Measurements from ENCODE around the gene EP400.

Gene EP400, protein sequence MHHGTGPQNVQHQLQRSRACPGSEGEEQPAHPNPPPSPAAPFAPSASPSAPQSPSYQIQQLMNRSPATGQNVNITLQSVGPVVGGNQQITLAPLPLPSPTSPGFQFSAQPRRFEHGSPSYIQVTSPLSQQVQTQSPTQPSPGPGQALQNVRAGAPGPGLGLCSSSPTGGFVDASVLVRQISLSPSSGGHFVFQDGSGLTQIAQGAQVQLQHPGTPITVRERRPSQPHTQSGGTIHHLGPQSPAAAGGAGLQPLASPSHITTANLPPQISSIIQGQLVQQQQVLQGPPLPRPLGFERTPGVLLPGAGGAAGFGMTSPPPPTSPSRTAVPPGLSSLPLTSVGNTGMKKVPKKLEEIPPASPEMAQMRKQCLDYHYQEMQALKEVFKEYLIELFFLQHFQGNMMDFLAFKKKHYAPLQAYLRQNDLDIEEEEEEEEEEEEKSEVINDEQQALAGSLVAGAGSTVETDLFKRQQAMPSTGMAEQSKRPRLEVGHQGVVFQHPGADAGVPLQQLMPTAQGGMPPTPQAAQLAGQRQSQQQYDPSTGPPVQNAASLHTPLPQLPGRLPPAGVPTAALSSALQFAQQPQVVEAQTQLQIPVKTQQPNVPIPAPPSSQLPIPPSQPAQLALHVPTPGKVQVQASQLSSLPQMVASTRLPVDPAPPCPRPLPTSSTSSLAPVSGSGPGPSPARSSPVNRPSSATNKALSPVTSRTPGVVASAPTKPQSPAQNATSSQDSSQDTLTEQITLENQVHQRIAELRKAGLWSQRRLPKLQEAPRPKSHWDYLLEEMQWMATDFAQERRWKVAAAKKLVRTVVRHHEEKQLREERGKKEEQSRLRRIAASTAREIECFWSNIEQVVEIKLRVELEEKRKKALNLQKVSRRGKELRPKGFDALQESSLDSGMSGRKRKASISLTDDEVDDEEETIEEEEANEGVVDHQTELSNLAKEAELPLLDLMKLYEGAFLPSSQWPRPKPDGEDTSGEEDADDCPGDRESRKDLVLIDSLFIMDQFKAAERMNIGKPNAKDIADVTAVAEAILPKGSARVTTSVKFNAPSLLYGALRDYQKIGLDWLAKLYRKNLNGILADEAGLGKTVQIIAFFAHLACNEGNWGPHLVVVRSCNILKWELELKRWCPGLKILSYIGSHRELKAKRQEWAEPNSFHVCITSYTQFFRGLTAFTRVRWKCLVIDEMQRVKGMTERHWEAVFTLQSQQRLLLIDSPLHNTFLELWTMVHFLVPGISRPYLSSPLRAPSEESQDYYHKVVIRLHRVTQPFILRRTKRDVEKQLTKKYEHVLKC (N-terminal part only)

DNA sequence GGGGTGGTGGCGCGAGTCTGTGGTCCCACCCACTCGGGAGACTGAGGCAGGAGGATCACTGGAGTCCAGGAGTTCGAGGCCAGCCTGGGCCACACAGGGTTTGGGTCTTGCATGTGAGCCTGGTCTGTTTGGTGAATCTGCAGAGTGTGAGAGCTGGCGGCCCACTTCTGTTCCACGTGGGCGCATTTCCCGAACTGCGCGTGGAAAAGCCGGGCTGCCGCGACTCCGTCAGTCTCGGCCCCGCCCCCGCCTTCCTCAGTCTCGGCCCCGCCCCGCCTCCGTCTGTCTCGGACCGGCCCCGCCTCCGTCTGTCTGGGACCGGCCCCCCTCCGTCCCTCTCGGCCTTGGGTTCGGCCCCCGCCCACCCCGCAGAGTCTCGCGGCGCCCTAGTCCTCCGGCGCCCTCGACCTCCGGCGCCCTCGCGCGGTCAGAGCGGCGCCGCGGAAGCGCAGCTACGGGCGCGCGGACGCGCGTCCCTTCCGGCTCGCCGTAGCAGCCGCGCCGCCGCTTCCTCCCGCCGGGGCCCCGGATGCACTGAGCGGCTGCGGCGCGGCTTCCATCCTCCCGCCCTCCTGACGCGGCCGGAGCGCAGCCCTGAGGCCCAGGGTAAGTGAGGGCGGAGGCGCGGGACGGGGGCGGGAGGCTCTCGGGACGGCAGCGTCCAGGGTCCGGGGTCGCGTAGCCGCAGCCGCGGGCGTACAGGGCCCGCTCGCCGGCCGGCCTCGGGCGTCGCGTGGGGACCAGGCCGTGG, at the start of gene EP400:
Gene EP400, plus strand, starts transcription at position 512 of the 751 bp plus-strand sequence. CDS start 10,678 bp downstream, outside the sequence.
- DNase-seq (ENCODE audit: low spot score), result peak; percentile 80

DNA sequence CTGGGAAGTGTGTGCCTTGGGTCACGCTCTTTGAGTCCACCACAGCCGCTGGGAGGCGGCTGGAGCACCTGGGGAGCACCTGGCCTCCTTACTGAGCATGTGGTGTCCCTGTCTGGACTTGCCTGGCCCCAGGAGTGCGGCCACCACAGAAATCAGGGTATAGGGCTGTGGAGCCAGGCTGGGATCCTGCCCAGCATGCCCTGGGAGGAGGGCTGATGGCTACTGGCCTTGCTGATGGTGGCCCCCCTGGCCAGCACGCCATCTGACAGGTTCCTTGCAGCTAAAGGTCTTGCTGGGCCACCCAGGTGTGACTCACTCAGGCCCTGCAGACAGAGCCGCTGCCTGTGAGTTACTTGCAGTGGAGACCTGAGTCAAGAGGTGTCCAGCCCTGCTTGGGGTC, 49.3 kb upstream of the EP400 start:
- DNase-seq (ENCODE audit: low spot score), result peak; percentile 6

DNA sequence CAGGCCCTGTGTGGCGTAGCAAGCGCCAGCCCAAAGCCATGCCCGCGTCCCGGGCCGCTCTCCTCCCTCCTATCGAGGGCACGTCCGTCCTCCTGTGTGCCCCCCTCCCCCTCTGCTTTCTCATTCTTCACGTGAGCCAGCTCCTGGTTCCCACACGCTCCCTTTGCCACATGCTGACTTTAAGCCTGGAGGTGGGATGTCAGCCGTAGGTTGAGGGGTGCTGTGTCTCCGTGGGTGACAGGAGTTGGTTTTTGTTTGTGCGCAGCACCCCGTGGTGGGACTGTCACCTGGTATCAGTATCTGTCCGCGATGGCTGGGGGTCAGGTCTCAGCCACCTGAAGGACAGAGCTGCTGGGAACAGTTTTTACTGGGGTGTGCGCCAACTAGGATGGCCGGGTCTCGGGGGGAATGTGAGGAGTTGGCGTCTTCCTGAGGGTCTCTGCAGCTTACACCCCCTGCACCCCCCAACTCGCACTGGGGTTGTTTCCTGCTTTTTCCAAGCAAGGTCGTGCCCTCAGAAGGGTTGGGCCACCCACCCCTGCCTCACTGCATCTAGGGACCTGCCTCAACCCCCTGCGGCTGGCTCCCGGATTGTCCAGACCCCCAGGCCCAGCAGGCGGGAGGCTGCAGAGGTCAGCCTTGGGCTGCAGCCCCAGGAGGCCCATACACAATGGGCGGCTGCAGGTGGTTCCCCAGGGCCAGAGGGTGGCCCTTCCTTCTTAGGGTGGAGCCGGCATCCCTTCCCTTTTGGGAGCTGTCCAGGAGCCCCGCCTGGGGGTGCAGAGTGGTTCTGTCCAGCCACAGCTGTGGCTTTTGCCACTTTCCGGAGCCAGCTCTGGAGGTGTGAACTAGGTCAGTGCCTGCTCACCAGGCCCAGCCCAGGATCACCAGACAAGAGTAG, 48.1 kb upstream of the EP400 start:
- no peak for DNase-seq (ENCODE audit: low spot score)

DNA sequence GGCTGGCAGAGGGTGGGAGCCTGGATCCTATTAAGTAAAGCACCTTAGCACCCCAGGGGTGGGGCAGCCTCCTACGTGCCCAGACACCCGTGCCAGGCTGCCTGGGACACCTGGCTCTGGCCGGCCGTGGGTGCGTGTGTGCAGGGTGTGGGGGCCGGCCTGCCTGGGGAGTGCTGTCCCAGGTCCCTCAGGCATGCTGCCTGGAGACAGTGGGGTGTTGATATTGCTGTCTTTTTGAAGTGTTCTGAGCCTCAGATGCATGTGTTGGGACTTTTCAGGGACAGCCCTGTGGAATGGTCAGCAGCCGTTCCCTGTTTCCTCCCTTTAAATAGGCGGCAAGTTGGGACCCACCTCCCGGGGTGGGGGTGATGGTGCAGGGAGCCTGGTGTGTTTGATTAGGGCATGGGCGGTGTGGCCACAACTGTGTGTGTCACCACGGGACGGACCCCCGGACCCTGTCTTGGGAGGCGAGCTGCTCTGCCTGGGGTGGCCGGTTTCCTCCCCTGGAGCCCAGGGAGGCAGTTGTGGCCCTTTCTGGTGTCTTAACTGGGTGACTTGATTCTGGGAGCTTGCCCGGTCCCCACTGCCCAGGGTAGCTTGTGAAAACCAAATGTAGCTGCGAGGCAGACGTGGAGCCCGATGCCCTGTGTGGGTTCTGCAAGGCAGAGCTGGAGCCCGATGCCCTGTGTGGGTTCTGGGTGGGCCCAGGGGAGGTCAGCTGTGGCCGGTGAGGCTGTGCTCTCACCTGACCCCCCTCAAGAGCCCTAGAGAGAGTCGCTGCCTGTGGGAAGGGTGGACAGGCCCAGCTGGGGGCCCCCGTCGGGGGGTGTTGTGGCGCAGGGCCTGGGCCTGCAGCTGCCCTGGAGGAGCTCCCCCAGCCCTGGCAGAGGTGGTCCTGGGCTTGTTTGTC, 47.2 kb upstream of the EP400 start:
- DNase-seq (ENCODE audit: low spot score), result no peak

DNA sequence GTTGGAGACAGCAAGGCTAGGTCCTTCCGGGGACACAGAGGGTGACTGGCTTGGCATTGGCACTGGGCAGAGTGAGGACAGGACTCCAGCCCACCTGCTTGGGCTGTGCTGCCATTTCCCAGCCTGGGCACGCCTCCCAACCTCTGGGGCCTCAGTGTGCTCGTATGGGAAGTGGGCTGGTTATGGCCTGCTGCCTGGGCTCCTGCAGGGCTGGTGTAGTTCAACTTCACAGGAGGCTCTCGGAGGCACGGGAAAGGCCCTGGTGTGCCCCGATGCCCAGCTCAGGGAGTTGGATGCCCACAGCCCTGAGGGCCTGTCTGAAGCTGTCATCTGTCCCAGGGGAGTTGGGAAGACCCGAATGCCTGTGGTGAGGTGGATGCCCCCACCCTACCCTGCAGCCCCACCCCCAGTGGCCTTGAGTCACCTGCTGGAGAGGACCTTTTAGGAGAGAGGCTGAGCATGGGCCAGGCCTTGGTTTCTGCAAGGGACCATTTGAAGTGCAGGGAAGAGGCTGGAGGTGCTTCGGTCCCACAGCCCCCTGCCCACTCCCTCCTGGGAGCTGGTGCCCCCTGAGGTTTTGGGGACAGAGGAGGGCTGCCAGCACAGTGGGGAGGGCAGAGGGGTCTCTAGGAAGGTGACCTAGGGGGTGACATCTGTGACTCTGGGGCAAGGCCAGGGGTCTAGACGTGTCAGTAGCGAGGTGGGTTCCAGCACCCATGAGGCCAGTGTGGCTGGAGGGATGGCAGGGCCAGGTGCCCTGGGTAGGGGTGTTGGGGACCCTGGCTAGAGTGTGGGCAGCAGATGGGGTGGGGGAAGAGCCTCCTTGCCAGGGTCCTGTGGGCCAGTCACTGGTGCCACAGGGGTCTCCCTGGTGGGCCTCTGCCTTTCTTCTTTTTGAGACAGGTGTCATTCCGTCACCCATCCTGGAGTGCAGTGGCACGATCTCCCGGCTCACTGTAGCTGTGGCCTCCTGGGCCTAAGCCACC, 46.2 kb upstream of the EP400 start:
- DNase-seq (ENCODE audit: low spot score), result no peak

DNA sequence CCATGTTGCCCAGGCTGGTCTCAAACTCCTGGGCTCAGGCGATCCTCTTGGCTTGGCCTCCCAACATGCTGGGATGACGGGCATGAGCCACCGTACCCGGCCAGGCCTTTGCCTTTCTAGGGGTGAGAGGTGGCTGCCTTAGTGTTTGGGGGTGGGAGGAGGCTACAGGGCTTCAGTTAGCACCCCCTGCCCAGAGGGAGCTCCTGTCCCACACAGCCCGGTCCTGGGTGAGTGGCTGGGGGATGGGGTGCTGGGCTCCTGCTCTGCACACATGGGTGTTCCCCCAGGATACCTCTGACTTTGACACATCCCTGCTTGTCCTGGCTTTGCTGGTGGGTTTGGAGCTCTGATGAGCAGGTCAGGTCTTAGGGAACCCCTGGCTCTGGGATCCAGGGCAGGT, 45.4 kb upstream of the EP400 start:
- no peak for DNase-seq (ENCODE audit: low spot score)

DNA sequence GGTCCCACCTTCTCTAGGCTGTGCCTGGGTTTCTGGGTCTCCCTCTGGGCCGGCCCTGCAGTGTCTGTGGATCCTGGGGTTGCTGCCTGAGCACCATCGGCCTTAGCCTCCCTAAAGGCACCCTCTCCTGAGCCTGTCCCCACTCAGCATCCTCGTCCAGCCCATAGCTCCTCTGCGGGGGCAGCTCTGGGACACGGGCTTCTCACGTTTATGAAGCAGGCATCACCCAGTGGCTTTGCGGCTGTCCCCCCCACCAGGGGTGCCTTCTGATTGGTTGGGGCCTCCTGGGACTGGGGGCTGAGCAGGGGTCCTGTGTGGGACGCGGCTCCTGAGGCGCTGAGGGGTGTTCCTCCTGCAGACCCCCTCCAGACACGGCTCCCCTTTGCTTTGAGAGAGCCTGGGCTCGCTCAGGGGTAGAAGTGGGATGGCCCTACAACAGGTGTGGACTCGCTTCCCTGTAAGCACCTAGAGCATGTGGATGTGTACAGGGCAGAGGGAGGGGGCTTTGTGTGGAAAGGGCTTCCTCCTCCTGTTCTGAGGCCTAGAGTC, 44.6 kb upstream of the EP400 start:
- no peak for DNase-seq (ENCODE audit: low spot score)

DNA sequence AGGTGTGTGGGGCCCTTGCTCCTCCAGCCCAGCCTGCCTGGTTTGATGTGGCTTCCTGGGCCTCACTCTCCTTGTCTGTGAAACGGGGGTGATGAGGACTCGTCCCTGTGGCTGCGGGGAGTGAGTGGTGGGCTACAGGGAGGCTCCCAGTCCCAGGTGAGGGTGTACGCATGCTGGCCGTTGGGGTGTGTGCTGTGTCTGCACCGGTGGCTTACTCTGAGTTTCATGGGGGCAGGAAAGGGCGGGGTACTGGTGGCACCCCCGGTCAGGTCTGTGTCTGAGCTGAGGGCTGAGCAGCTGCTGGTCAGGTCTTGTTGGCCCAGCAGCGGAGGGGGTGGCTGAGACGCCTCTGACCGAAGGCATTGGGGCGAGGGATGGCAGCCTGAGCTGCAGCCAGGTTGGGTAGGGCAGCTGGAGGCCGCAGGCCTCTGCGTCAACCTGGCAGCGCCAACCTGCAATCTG, 44.1 kb upstream of the EP400 start:
- DNase-seq (ENCODE audit: low spot score), result no peak

DNA sequence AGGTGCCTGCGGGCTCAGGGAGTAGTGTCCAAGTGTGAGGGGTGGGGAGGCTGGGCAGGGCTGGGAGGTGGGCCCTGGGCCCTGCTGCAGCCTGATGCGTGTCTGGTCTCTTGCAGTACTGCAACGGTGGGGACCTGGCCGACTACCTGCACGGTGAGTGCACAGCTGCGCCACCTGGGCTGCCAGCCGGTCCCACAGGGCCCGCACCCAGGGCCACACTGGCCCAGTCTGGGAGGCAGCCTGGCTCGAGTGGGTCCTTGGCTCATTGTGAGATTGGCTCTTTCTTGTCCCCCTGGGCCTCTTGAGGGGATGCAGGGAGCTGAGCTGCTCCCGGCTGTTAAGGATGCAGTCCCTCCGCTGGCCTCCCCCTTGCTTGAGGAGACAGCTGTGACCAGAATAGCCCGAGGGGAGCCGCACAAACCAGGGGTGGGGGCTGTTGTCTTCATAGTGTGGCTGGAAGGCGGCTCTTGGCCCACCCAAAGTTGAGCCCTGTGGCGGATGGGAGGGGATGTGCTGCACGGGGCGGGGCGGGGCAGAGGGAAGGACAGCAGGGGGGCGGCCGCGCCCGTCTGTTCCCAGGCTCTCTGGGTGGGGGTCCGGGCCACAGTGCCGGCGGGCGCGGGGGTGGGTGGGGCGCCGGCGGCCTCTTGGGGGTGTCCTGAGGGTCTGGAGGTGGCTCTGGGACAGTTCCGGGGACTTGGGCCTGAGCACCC, 42.2 kb upstream of the EP400 start:
- no peak for DNase-seq (ENCODE audit: low spot score)

DNA sequence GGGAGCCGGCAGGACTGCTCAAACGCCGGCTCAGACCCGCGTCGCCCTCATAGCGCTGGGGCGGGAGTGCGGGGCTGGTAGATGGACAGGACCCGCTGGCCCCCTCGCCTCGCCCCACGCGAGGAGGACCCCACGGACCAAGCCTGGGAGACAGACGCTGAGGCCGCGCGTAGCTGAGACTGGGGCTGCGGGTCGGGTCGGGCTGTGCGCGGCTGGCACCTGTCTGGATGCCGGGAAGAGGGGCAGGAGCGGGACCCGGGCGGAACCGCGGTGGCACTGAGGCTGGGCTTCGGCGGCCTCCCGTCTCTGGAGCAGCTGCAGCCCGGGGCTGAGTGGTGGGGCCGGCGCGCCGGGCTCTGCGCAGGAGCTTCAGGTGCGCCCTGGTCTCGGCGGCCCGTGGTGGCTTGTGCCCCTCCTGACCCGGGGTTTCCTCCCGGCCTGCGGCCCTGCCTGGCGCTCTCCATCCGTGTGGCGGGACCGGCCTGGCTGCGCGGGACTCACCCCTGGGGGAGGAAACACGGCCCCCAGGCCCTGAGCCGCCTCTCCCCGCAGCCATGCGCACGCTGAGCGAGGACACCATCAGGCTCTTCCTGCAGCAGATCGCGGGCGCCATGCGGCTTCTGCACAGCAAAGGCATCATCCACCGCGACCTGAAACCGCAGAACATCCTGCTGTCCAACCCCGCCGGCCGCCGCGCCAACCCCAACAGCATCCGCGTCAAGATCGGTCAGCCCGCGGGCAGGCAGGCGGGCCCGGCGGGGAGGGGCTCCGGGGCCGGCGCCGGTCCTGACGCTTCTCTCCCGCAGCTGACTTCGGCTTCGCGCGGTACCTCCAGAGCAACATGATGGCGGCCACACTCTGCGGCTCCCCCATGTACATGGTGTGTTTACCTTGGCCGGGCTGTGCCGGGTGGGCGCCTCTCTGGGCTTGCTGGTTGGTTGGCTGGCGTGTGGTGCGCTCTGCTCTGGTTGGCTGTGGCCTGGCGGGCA, 41.4 kb upstream of the EP400 start:
- DNase-seq (ENCODE audit: low spot score), result no peak

DNA sequence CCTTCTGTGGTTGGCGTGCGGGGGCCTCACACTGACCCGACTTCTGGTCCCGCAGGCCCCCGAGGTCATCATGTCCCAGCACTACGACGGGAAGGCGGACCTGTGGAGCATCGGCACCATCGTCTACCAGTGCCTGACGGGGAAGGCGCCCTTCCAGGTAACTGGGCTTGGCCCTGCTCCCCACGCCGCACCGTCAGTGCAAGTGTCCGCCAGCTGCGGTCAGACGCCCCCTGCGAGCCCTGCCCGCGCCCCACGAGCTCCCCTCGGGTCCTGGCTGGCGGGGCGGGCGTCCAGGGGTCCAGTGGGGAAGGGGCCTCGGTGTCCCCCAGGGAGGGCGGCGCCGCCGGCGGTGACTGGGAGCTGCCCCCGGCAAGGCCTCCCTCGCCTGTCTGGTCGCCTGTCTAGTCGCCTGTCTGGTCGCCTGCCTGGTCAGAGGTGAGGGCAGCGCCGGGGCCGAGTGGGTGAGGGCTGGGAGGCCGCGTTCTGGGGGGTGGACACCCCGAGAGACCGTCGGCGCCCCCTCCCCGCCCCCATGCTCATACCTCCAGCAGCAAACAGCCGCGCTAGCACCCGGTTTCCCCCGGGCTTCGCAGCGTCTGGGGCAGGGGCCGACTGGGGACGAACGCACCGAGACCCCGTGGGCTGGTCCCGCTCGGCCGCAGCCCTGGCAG, 40.5 kb upstream of the EP400 start:
- no peak for DNase-seq (ENCODE audit: low spot score)

DNA sequence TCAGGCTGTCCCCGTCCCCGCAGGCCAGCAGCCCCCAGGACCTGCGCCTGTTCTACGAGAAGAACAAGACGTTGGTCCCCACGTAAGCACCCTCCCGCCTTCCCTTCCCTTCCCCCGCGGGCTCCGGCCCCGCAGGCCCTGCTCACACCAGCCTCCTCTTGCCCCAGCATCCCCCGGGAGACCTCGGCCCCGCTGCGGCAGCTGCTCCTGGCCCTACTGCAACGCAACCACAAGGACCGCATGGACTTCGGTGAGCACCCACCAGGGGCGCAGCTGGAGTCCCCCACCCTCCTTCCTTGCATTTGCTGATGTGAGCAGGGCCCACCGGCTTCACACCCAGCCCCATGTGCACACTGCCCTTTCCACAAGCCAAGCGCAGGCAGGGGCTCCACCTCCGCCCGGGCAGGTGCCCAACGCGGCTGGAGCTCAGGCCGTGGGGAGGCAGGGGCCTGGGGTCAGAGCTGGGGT, 40.0 kb upstream of the EP400 start:
- DNase-seq (ENCODE audit: low spot score), result no peak

DNA sequence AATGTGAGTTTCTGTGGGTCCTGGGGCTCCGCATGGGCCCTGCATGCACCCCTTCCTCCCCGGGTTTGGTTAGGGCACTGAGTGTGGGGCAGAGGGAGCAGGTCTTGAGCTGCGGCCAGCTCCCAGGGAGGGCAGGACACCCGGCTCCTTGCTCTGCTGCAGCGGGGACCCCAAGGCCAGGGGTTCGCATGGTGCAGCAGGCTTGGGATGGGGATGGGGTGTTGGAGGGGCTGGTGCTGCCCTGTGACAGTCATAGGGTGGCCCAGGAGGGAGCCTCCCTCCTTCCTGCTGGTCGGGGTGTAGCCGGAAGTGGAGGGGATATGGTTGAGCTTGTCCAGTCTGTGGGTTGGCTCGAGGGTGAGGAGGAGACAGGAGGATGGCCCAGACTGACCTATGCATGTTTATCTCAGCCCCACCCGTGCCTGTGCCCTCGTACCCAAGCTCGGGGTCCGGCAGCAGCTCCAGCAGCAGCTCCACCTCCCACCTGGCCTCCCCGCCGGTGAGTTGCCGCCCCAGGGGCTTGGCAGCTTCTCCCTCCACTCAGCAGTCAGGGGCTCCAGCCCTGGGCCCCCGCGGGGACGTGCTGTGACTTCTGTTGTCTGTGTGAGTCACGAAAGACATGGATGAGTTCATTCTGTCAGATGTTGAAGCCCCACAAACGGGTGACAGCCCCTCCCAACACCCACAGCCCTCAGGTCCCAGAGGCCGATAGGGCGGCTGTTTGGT, 39.3 kb upstream of the EP400 start:
- no peak for DNase-seq (ENCODE audit: low spot score)

DNA sequence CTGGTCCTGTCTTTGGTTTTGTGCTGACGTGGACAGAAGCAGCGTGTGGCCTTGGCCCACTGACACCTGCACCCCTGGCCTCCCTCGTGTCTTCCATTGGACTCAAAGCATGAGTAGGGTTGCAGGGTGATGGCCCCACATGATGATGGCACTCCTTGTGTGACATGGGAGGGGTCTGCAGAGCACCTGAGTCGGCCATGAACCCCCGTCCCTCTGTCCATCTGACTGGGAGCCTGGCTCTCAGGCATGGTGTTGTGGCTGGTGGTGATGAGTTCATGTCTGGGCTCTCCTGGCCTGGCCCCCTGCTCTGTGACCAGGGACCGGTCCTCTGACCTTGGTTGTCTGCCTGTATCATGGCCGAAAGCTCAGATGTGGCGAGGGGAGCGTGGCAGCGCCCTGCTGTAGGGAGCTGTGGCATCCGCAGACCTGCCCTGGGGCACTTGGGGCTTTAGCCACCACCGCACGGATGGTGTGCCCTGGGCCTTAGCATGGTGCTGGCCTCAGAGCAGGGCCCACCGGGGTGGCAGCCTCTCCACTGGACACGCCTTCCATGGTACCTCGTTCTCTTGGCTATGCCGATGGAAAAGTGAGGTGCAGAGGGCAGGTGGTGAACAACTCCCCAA, 38.6 kb upstream of the EP400 start:
- no peak for DNase-seq (ENCODE audit: low spot score)

Measured in HuH-7.5 (cell line).